Activated naive CD4-positive, alpha-beta T cell treated with anti-CD3 and anti-CD28 coated beads, Interleukin-2, amount 50 U/mL, for 24 hours (primary cell): ENCODE measurements around the gene FGF4.

Experiments used
- H3K27ac Mint-ChIP-seq: one replicate; pipeline ENCODE4 v1.8.0; 2021; ENCODE audit warnings: mild to moderate bottlenecking, mixed read lengths
- H3K27me3 Mint-ChIP-seq: one replicate; pipeline ENCODE4 v1.8.0; 2021; ENCODE audit warnings: mixed read lengths
- H3K36me3 Mint-ChIP-seq: one replicate; pipeline ENCODE4 v1.8.0; 2021; ENCODE audit warnings: mixed read lengths
- H3K4me1 Mint-ChIP-seq: one replicate; pipeline ENCODE4 v1.8.0; 2021; ENCODE audit warnings: mixed read lengths
- H3K4me3 Mint-ChIP-seq: one replicate; pipeline ENCODE4 v1.8.0; 2021; ENCODE audit warnings: mild to moderate bottlenecking, mixed read lengths
- H3K9me3 Mint-ChIP-seq: one replicate; pipeline ENCODE4 v1.8.0; 2021; ENCODE audit warnings: mixed read lengths

Gene FGF4

DNA sequence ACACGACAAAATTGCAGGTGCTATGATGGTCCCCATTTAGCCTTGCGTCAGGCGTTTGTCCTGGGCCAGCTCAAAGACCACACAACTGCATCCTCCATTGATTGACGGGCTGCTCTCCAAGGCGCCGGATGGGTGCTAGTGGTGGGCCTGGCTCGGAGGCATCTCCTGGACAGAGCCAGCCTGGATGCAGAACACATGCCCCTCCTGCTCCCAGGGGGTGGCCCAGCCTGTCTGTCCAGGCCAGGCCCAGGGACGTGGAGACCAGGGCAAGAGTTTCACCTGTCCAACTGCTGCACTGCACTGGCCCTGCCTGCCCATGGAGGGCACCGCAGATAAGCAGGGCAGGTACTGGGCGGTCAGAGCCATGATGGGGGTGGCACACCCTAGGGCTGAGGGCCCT, 47.9 kb downstream of the FGF4 start:
- Mint-ChIP-seq H3K27me3 (peaks cover 30% of the 10 kb centered on the region), H3K4me1 (no peaks in the 10 kb centered on the region), H3K36me3 (no peaks in the 10 kb centered on the region), H3K9me3 (no peaks in the 10 kb centered on the region), H3K27ac (no peak overlapping the region), H3K4me3 (no peak overlapping the region)

DNA sequence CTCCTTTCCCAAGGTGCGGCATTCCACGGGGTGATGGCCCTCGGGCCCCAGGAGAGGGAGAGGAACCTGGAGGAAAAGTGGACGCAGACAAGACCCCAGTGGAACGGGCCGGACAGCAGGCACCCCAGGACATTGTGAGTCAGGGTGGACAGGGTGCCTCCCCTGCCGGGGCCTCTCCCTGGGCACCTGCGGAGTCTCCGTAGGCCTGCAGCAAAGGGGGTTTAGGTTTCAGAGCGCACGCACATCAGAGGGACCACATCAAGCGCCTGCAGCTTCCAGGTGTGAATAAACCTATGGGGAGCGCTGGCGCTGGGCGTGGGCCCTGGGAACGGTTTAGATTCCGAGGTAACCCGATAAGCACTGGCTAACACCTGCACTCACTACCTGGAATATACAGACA, 48.7 kb downstream of the FGF4 start:
- Mint-ChIP-seq H3K27me3 (peaks cover 30% of the 10 kb centered on the region), H3K36me3 (no peaks in the 10 kb centered on the region), H3K27ac (no peak overlapping the region), H3K4me3 (no peak overlapping the region), H3K9me3 (no peaks in the 10 kb centered on the region), H3K4me1 (no peaks in the 10 kb centered on the region)

DNA sequence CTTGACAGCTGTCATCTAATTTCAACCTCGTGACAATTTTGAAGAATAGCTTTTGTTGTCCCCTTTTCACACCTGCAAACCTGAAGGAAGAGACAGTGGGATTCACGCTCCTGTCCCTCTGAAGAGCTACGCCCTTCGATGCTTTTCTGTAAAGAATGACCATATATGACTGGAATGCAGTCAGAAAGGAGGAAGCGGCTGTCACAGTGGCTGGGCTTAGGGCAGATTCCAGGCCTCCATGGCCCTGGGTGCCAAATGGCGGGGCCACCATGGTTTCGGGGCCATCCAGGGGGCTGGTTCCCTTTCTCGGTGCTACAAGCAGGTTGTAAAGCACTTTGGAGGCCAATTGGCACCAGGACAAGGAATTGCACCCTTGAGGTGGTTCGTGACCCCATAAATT, 49.1 kb downstream of the FGF4 start:
- Mint-ChIP-seq H3K9me3 (no peaks in the 10 kb centered on the region), H3K36me3 (no peaks in the 10 kb centered on the region), H3K27me3 (peaks cover 33% of the 10 kb centered on the region), H3K27ac (no peak overlapping the region), H3K4me3 (no peak overlapping the region), H3K4me1 (no peaks in the 10 kb centered on the region)

DNA sequence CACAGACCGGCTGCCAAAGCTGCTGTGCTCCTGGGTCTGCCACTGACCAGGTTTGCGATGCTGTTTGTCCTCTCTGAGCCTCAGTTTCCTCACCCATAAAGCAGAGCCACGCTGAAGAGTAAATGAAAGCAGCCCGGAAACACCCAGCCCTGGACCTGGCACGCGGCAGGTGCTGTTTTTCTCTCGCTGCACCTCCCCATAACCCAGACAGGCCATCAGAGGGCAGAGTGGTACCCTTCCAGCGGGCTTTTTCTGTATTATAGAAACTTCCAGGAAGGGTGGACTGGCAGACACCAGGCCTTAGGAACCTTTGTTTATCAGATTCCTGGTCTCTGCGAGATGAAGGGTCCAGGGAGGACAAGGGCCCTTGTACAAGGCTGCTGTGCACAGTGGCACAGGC, 53.4 kb downstream of the FGF4 start:
- Mint-ChIP-seq H3K4me3 (no peak overlapping the region), H3K27me3 (peaks cover 36% of the 10 kb centered on the region), H3K4me1 (no peaks in the 10 kb centered on the region), H3K9me3 (no peaks in the 10 kb centered on the region), H3K27ac (no peak overlapping the region), H3K36me3 (no peaks in the 10 kb centered on the region)

DNA sequence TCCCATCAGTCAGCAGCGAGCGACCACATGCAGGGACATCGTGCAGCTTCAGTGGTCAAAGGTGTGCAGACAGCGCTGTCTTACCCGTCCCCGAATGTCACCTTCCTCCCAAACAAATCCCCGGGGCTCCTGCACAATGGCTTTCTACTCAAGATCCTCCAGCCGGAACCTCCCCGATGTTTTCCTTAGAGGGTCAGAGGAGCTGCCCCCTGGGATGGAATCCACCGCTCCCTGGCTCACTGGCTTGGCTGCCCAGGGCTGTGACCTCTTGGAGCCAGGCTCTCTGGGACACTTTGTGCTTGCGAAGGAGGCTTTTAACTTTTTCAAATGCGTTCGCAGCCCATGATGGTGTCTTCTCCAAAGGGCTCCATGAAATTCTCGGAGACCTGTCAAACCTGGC, 54.0 kb downstream of the FGF4 start:
- H3K4me1 Mint-ChIP-seq: no peaks in the 10 kb centered on the region
- no peaks in the 10 kb centered on the region for H3K36me3 Mint-ChIP-seq
- H3K9me3 Mint-ChIP-seq: no peaks in the 10 kb centered on the region
- no peak overlapping the region for H3K4me3 Mint-ChIP-seq
- no peak overlapping the region for H3K27ac Mint-ChIP-seq
- peaks cover 34% of the 10 kb centered on the region for H3K27me3 Mint-ChIP-seq
